Measurements from ENCODE around the gene AEN.

DNA sequence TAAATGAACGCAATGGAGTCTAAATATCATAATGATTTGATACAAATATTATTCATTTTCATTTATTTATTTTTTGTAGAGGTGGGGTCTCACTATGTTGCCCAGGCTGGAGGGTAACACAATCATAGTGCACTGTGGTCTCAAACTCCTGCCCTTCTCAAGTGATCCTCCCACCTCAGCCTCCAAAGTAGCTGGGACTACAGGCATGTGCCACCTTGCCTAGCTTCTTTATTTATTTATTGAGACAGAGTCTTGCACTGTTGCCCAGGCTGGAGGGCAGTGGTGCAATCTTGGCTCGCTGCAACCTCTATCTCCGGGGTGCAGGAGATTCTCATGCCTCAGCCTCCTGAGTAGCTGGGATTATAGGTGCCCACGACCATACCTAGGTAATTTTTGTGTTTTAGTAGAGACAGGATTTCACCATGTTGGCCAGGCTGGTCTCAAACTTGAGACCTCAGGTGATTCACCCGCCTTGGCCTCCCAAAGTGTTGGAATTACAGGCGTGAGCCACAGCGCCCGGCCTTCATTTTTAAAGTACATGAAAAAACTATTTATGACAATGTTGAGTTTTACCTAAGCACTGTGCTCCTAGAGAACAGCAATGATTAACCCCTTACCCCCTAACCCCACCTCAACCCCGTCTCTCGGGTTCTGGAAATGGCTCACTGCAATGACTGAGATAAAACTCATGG lies 4.0 kb upstream of the AEN start:
- TF ChIP-seq, protein P1, sequence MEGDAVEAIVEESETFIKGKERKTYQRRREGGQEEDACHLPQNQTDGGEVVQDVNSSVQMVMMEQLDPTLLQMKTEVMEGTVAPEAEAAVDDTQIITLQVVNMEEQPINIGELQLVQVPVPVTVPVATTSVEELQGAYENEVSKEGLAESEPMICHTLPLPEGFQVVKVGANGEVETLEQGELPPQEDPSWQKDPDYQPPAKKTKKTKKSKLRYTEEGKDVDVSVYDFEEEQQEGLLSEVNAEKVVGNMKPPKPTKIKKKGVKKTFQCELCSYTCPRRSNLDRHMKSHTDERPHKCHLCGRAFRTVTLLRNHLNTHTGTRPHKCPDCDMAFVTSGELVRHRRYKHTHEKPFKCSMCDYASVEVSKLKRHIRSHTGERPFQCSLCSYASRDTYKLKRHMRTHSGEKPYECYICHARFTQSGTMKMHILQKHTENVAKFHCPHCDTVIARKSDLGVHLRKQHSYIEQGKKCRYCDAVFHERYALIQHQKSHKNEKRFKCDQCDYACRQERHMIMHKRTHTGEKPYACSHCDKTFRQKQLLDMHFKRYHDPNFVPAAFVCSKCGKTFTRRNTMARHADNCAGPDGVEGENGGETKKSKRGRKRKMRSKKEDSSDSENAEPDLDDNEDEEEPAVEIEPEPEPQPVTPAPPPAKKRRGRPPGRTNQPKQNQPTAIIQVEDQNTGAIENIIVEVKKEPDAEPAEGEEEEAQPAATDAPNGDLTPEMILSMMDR (IDR thresholded peaks at IDR 0.05): no peak
- TF ChIP-seq POLR2A (IDR thresholded peaks at IDR 0.05): no peak

Measured in testis (tissue), 2 donors.